DND-41 (cell line): ENCODE data around the gene STMN3.

Source experiments
- EZH2 ChIP-seq: IDR thresholded peaks from 3 replicates; pipeline ENCODE4 v1.6.1; 2012; ENCODE audit warnings: borderline replicate concordance, low read depth, mild to moderate bottlenecking, moderate library complexity, low read length, inconsistent platforms; ENCODE audit not compliant: severe bottlenecking
- TF ChIP-seq, protein P1 (sequence below): IDR thresholded peaks from 2 replicates; pipeline ENCODE4 v1.5.1; 2012; ENCODE audit warnings: borderline replicate concordance, low read length, moderate library complexity, mild to moderate bottlenecking; ENCODE audit not compliant: poor library complexity, severe bottlenecking; ENCODE audit errors: extremely low read depth

DNA sequence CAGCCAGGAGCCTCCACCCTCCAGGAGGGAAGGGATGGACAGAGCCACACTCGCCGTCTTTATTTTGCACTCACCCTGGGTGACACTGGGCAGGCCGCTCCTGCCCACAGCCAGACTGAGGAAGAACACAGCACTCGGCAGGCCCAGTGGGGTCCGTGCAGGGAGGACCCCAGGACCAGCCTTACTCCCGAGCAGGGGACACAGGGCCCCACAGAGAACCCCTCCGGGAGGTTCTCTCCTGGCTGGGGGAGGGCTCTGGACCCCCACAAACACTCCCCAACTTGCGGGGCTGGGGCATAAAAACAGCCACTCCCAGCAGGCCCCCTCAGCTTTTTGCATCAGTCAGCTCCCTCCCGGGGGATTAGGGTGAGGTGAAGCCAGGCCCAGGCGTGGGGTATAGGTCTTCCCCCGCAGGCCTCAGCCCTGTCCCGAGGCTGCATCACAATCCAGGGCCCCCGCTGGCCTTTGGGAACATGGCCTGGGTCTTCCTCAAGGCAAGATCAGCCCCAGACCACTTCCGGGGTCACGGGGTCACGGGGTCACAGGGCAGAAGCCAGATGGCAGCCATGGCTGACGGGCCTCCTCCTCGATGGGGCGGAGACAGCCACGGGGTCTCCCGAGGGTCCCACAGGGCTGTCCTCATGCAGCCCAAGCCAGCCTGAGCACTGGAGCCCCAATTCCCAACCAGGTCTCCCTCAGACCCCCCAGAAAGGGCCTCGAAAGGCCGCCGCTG lies 46.4 kb upstream of the STMN3 start:
- TF ChIP-seq EZH2, result no peak
- TF ChIP-seq, protein P1, sequence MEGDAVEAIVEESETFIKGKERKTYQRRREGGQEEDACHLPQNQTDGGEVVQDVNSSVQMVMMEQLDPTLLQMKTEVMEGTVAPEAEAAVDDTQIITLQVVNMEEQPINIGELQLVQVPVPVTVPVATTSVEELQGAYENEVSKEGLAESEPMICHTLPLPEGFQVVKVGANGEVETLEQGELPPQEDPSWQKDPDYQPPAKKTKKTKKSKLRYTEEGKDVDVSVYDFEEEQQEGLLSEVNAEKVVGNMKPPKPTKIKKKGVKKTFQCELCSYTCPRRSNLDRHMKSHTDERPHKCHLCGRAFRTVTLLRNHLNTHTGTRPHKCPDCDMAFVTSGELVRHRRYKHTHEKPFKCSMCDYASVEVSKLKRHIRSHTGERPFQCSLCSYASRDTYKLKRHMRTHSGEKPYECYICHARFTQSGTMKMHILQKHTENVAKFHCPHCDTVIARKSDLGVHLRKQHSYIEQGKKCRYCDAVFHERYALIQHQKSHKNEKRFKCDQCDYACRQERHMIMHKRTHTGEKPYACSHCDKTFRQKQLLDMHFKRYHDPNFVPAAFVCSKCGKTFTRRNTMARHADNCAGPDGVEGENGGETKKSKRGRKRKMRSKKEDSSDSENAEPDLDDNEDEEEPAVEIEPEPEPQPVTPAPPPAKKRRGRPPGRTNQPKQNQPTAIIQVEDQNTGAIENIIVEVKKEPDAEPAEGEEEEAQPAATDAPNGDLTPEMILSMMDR, result no peak
